Trophoblast cell (in vitro differentiated cells and primary cell): ENCODE measurements around the gene PPP1R12C.

Source experiments
- DNase-seq, 2 donors: peaks; one replicate each; pipeline ENCODE4 v3.0.0-alpha.2; 2016
- H2AFZ ChIP-seq: 2 replicates; pipeline ENCODE4 v1.6.1; 2013; ENCODE audit warnings: low read length, moderate library complexity, mild to moderate bottlenecking; ENCODE audit not compliant: insufficient read depth, poor library complexity
- H2AK5ac ChIP-seq: 2 replicates; pipeline ENCODE4 v1.6.1; 2013; ENCODE audit warnings: mild to moderate bottlenecking, low read length
- H2BK120ac ChIP-seq: 2 replicates; pipeline ENCODE4 v1.6.1; 2013; ENCODE audit warnings: low read length, mild to moderate bottlenecking, moderate library complexity; ENCODE audit not compliant: insufficient read depth, poor library complexity
- H2BK12ac ChIP-seq: 2 replicates; pipeline ENCODE4 v1.6.1; 2013; ENCODE audit warnings: mild to moderate bottlenecking, low read length, moderate library complexity
- H2BK5ac ChIP-seq: 2 replicates; pipeline ENCODE4 v1.6.1; 2013; ENCODE audit warnings: low read length, low read depth, moderate library complexity, mild to moderate bottlenecking; ENCODE audit not compliant: poor library complexity
- H3K14ac ChIP-seq: 2 replicates; pipeline ENCODE4 v1.6.1; 2013; ENCODE audit warnings: mild to moderate bottlenecking, low read length
- H3K18ac ChIP-seq: 2 replicates; pipeline ENCODE4 v1.6.1; 2013; ENCODE audit warnings: mild to moderate bottlenecking, low read length
- H3K23ac ChIP-seq: 2 replicates; pipeline ENCODE4 v1.6.1; 2013; ENCODE audit warnings: low read length
- H3K27ac ChIP-seq: 2 replicates; pipeline ENCODE4 v1.5.1; 2013; ENCODE audit warnings: low read depth, mild to moderate bottlenecking, inconsistent platforms, low read length, moderate library complexity
- H3K27me3 ChIP-seq: 2 replicates; pipeline ENCODE4 v1.6.1; 2013; ENCODE audit warnings: inconsistent platforms, mild to moderate bottlenecking, low read length, moderate library complexity; ENCODE audit not compliant: insufficient read depth
- H3K36me3 ChIP-seq, 2 experiments: 1 replicate in 1 of 2; 2 replicates in 1 of 2; pipeline ENCODE4 v1.6.1; 2013; ENCODE audit warnings: low read length in 2 of 2, mild to moderate bottlenecking in 2 of 2, moderate library complexity in 1 of 2; ENCODE audit not compliant: insufficient read depth in 2 of 2, control insufficient read depth in 1 of 2
- H3K4ac ChIP-seq: 2 replicates; pipeline ENCODE4 v1.6.1; 2013; ENCODE audit warnings: low read depth, mild to moderate bottlenecking, low read length, moderate library complexity
- H3K4me1 ChIP-seq, 2 experiments: 1 replicate in 1 of 2; 2 replicates in 1 of 2; pipeline ENCODE4 v1.6.1; 2013; ENCODE audit warnings: low read length in 2 of 2, mild to moderate bottlenecking in 2 of 2, moderate library complexity in 1 of 2; ENCODE audit not compliant: insufficient read depth in 2 of 2, control insufficient read depth in 1 of 2
- H3K4me2 ChIP-seq: 2 replicates; pipeline ENCODE4 v1.6.1; 2013; ENCODE audit warnings: inconsistent platforms, mild to moderate bottlenecking, low read length, moderate library complexity
- H3K4me3 ChIP-seq: 2 replicates; pipeline ENCODE4 v1.5.1; 2013; ENCODE audit warnings: mild to moderate bottlenecking, low read depth, low read length, inconsistent platforms
- H3K79me1 ChIP-seq: one replicate; pipeline ENCODE4 v1.6.1; 2013; ENCODE audit warnings: low read length
- H3K79me2 ChIP-seq: 2 replicates; pipeline ENCODE4 v1.6.1; 2013; ENCODE audit warnings: low read length, mild to moderate bottlenecking; ENCODE audit not compliant: control insufficient read depth, insufficient read depth, poor library complexity
- H3K9ac ChIP-seq: 2 replicates; pipeline ENCODE4 v1.6.1; 2013; ENCODE audit warnings: mild to moderate bottlenecking, low read length
- H3K9me3 ChIP-seq: 2 replicates; pipeline ENCODE4 v1.6.1; 2013; ENCODE audit warnings: low read depth, mild to moderate bottlenecking, control low read depth, inconsistent platforms, low read length; ENCODE audit not compliant: insufficient read depth
- H4K12ac ChIP-seq: 2 replicates; pipeline ENCODE4 v1.6.1; 2013; ENCODE audit warnings: low read depth, mild to moderate bottlenecking, low read length, moderate library complexity
- H4K8ac ChIP-seq: 2 replicates; pipeline ENCODE4 v1.6.1; 2013; ENCODE audit warnings: low read depth, mild to moderate bottlenecking, low read length, moderate library complexity
- H4K91ac ChIP-seq: one replicate; pipeline ENCODE4 v1.6.1; 2013; ENCODE audit warnings: low read depth, mild to moderate bottlenecking, low read length, moderate library complexity
- WGBS: extraction: QIAGEN DNeasy Blood & Tissue Kit; methylation state at CpG from one replicate; pipeline ENCODE4 v1.1.7; 2013; ENCODE audit warnings: missing lambda C conversion rate; ENCODE audit not compliant: insufficient read length, insufficient coverage; ENCODE audit errors: extremely low coverage; 5-methylcytosine and 5-hydroxymethylcytosine counted together

PPP1R12C gene

DNA sequence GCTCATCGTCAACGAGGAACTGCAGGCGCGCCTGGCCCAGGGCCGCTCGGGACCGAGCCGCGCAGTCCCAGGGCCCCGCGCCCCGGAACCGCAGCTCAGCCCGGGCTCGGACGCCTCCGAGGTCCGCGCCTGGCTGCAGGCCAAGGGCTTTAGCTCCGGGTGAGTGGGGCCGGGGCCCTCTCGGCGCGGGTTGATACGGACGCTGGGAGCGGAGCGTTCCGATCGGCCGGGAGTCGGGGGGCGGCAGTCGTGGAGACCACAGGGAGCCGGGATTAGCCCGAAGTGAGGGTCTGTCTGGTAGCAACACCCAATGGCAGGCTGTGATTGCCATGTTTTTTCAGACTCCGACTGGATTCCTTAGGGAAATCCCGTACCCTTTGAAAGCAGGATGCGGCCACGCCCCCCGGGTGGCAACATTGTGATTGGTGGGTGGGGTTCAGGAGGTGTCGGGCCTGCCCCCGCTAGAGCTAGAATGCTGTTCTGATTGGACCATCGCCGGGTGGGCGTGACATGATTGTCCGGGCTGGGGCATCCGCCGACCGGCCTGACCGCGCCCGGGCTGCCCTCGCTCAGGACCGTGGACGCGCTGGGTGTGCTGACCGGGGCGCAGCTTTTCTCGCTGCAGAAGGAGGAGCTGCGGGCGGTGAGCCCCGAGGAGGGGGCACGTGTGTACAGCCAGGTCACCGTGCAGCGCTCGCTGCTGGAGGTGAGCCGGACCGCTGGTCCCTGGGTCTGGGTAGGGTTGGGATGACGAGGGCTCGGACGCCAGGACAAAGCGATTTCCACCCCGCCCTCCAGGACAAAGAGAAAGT lies 30.5 kb downstream of the PPP1R12C start:
- Histone ChIP-seq H4K91ac (peak overlapping the region; percentile 23), H3K9ac (peak overlapping the region; percentile 52), H2BK5ac (no peak overlapping the region), H3K36me3 (peaks cover 44 to 66% of the 10 kb centered on the region in 2 experiments), H3K4me3 (peak overlapping the region; percentile 65), H4K8ac (peak overlapping the region; percentile 3), H2BK120ac (no peak overlapping the region), H3K14ac (no peak overlapping the region), H2AK5ac (no peak overlapping the region), H3K18ac (no peak overlapping the region), H3K4me2 (peak overlapping the region; percentile 76), H2AFZ (no peak overlapping the region), H3K27me3 (no peaks in the 10 kb centered on the region), H3K4me1 (peaks cover 5 to 10% of the 10 kb centered on the region in 2 experiments), H3K4ac (no peak overlapping the region), H3K27ac (no peak overlapping the region), H3K9me3 (peaks cover 3% of the 10 kb centered on the region), H3K23ac (no peak overlapping the region), H4K12ac (no peak overlapping the region), H3K79me1 (no peaks in the 10 kb centered on the region), H3K79me2 (no peaks in the 10 kb centered on the region), H2BK12ac (no peak overlapping the region)
- no CpG with 5 or more reads among the region's 74 CpGs for WGBS
- peak; percentile 57 to 72 for DNase-seq

DNA sequence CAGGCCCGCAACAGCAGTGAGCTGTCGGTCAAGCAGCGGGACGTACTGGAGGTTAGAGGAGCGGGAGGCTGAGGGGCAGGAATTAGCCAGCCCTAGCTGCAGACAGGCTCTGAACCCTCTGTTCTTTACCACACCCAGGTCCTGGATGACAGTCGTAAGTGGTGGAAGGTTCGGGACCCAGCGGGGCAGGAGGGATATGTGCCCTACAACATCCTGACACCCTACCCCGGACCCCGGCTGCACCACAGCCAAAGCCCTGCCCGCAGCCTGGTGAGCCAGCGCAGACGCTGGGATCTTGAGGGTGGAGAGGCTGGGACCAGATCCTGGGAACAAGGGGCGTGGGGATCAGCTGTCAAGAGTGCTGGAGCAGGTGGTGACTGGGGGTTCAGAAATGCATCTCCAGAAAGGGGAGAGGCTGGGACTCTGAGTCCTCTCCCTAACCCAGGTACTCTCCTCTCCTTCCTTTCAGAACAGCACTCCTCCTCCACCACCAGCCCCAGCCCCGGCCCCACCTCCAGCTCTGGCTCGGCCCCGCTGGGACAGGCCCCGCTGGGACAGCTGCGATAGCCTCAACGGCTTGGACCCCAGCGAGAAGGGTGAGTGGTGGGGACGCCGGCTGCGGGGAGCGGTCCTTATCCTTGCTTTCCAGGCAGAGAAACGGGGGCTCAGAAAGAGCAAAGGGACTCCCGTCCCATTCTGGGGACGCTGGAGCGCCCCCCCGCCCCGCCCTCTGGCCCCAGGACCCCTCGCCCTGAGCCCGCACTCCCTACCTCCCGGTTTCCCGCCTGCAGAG lies 31.3 kb downstream of the PPP1R12C start:
- no peak overlapping the region for H2AFZ ChIP-seq
- no peaks in the 10 kb centered on the region for H3K79me2 ChIP-seq
- no peak overlapping the region for H2BK5ac ChIP-seq
- H4K12ac ChIP-seq: no peak overlapping the region
- H3K14ac ChIP-seq: no peak overlapping the region
- no peak overlapping the region for H3K18ac ChIP-seq
- no peak overlapping the region for H3K23ac ChIP-seq
- no peak overlapping the region for H4K8ac ChIP-seq
- peaks cover 5 to 12% of the 10 kb centered on the region in 2 experiments for H3K4me1 ChIP-seq
- peaks cover 40 to 63% of the 10 kb centered on the region in 2 experiments for H3K36me3 ChIP-seq
- no peak for DNase-seq
- WGBS: no CpG with 5 or more reads among the region's 35 CpGs
- peaks cover 2% of the 10 kb centered on the region for H3K79me1 ChIP-seq
- H3K27ac ChIP-seq: no peak overlapping the region
- H3K9ac ChIP-seq: no peak overlapping the region
- peak overlapping the region; percentile 65 for H3K4me3 ChIP-seq
- H2BK12ac ChIP-seq: no peak overlapping the region
- H2AK5ac ChIP-seq: no peak overlapping the region
- no peak overlapping the region for H2BK120ac ChIP-seq
- H3K4ac ChIP-seq: no peak overlapping the region
- peak overlapping the region; percentile 7 for H4K91ac ChIP-seq
- peaks cover 5% of the 10 kb centered on the region for H3K9me3 ChIP-seq
- H3K4me2 ChIP-seq: peak overlapping the region; percentile 76
- H3K27me3 ChIP-seq: no peaks in the 10 kb centered on the region

- DNase-seq: no peak
- no CpG with 5 or more reads among the region's 10 CpGs for WGBS
- Histone ChIP-seq H3K79me1 (peaks cover 7% of the 10 kb centered on the region), H3K9me3 (peaks cover 8% of the 10 kb centered on the region), H2AFZ (no peak overlapping the region), H3K79me2 (no peaks in the 10 kb centered on the region), H3K27ac (no peak overlapping the region), H3K4me1 (peaks cover 13 to 26% of the 10 kb centered on the region in 2 experiments), H2AK5ac (no peak overlapping the region), H4K91ac (no peak overlapping the region), H4K8ac (no peak overlapping the region), H4K12ac (no peak overlapping the region), H3K4me2 (no peak overlapping the region), H2BK120ac (no peak overlapping the region), H3K23ac (no peak overlapping the region), H3K14ac (no peak overlapping the region), H3K4ac (no peak overlapping the region), H3K18ac (no peak overlapping the region), H2BK12ac (no peak overlapping the region), H3K27me3 (no peaks in the 10 kb centered on the region), H3K9ac (no peak overlapping the region), H3K4me3 (no peak overlapping the region), H2BK5ac (no peak overlapping the region), H3K36me3 (peaks cover 30 to 50% of the 10 kb centered on the region in 2 experiments)
These were observed 33.0 kb downstream of the PPP1R12C start for GRCh38 chr19:55084416-55084815.

DNA sequence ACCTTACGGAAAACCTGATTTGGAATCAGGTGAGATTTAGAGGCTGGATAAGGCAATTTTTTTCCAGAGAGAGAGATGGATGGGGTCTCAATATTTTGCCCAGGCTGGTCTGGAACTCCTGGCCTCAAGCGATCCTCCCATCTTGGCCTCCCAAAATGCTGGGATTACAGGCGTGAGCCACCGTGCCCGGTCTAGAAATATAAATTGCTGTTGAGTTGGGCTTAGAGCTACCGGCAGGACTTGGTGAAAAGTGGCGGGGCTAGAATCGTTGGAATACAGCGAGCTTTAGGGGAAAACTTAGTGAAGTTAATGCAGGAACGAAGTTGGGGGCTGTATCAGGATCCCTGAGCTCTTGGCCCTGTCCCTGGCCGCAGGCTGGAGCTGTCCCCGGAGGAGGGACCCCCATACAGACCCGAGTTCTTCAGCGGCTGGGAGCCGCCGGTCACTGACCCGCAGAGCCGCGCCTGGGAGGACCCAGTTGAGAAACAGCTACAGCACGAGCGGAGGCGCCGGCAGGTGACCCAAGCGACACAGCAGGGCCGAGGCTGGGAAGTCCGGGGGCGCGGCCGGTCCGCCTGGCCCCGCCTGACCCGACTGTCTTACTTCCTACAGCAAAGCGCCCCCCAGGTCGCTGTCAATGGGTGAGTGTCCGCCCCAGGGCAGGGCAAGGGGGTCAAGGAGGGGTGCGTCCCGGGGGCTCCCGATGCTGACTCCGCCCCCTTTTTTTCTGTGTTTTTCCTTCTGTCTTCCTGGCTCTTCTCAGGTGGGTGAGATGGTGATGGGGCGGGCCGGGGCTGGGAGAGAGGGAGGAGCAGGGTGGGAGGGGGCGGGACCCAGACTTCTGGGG lies 34.2 kb downstream of the PPP1R12C start:
- Histone ChIP-seq H4K8ac (no peak overlapping the region), H3K4me1 (peaks cover 13 to 26% of the 10 kb centered on the region in 2 experiments), H2BK5ac (no peak overlapping the region), H3K18ac (no peak overlapping the region), H2BK120ac (no peak overlapping the region), H4K12ac (no peak overlapping the region), H3K23ac (no peak overlapping the region), H3K79me2 (no peaks in the 10 kb centered on the region), H3K36me3 (peaks cover 29 to 50% of the 10 kb centered on the region in 2 experiments), H3K9me3 (peaks cover 8% of the 10 kb centered on the region), H3K79me1 (peaks cover 7% of the 10 kb centered on the region), H3K14ac (no peak overlapping the region), H4K91ac (no peak overlapping the region), H3K4me3 (no peak overlapping the region), H2AFZ (no peak overlapping the region), H2AK5ac (no peak overlapping the region), H3K27ac (no peak overlapping the region), H3K9ac (no peak overlapping the region), H2BK12ac (no peak overlapping the region), H3K4me2 (no peak overlapping the region), H3K27me3 (no peaks in the 10 kb centered on the region), H3K4ac (no peak overlapping the region)
- no CpG with 5 or more reads among the region's 42 CpGs for WGBS
- DNase-seq: no peak
